ENCODE measurements around the gene TCN2.

DNA sequence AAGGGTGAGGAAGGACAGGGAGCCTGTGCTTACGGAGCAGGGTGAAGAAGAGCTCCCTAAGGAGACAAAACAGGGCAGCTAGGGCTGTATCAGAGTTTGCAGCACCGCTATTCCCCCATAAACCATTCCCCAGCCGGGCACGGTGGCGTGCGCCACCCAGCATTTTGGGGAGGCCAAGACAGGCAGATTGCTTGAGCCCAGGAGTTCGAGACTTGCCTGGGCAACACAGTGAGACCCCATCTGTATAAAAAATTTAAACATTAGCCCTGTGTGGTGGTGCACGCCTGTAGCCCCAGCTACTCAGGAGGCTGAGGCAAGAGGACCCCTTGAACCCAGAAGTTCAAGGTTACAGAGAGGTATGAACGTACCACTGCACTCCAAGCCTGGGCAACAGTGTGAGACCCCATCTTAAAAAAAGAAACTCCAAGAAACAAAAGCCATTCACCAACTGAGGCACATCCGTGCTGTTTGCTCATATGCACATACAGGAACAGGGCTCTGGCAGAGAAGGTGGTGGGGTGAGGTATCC lies 37.2 kb upstream of the TCN2 start:
- TF ChIP-seq POLR2A (IDR thresholded peaks at IDR 0.05; ENCODE audit: low read depth, low read length): no peak
- no peak for TF ChIP-seq RAD21 (IDR thresholded peaks at IDR 0.05; ENCODE audit: low read length)
- TF ChIP-seq, protein P1, sequence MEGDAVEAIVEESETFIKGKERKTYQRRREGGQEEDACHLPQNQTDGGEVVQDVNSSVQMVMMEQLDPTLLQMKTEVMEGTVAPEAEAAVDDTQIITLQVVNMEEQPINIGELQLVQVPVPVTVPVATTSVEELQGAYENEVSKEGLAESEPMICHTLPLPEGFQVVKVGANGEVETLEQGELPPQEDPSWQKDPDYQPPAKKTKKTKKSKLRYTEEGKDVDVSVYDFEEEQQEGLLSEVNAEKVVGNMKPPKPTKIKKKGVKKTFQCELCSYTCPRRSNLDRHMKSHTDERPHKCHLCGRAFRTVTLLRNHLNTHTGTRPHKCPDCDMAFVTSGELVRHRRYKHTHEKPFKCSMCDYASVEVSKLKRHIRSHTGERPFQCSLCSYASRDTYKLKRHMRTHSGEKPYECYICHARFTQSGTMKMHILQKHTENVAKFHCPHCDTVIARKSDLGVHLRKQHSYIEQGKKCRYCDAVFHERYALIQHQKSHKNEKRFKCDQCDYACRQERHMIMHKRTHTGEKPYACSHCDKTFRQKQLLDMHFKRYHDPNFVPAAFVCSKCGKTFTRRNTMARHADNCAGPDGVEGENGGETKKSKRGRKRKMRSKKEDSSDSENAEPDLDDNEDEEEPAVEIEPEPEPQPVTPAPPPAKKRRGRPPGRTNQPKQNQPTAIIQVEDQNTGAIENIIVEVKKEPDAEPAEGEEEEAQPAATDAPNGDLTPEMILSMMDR (conservative IDR thresholded peaks at IDR 0.05; ENCODE audit: low read depth, low read length): no peak
- no peak for TF ChIP-seq MAFK (IDR thresholded peaks at IDR 0.05; ENCODE audit: low read depth, low read length)
- TF ChIP-seq MXI1 (IDR thresholded peaks at IDR 0.05; ENCODE audit: borderline replicate concordance, low read depth, low read length): no peak
- no peak for TF ChIP-seq CEBPB (IDR thresholded peaks at IDR 0.05; ENCODE audit: low read depth, low read length)
- TF ChIP-seq, protein P2, sequence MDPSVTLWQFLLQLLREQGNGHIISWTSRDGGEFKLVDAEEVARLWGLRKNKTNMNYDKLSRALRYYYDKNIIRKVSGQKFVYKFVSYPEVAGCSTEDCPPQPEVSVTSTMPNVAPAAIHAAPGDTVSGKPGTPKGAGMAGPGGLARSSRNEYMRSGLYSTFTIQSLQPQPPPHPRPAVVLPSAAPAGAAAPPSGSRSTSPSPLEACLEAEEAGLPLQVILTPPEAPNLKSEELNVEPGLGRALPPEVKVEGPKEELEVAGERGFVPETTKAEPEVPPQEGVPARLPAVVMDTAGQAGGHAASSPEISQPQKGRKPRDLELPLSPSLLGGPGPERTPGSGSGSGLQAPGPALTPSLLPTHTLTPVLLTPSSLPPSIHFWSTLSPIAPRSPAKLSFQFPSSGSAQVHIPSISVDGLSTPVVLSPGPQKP (IDR thresholded peaks at IDR 0.05; ENCODE audit: borderline replicate concordance, low read depth, low read length): no peak
- no peak for TF ChIP-seq FOS (IDR thresholded peaks at IDR 0.05; ENCODE audit: low read depth, low read length)
- TF ChIP-seq RCOR1 (IDR thresholded peaks at IDR 0.05; ENCODE audit: insufficient replicate concordance, low read length): no peak
- no peak for TF ChIP-seq SMC3 (IDR thresholded peaks at IDR 0.05; ENCODE audit: low read depth, low read length)
- TF ChIP-seq BHLHE40 (IDR thresholded peaks at IDR 0.05; ENCODE audit: low read depth, low read length): no peak
- no peak for TF ChIP-seq MAZ (IDR thresholded peaks at IDR 0.05; ENCODE audit: borderline replicate concordance, low read depth, low read length)
- no peak for TF ChIP-seq RFX5 (IDR thresholded peaks at IDR 0.05; ENCODE audit: low read depth, low read length)
- TF ChIP-seq, protein P3, sequence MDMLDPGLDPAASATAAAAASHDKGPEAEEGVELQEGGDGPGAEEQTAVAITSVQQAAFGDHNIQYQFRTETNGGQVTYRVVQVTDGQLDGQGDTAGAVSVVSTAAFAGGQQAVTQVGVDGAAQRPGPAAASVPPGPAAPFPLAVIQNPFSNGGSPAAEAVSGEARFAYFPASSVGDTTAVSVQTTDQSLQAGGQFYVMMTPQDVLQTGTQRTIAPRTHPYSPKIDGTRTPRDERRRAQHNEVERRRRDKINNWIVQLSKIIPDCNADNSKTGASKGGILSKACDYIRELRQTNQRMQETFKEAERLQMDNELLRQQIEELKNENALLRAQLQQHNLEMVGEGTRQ (IDR thresholded peaks at IDR 0.05; ENCODE audit: low read depth, low read length): no peak
